Measurements from ENCODE around the gene ZNF219.

Gene ZNF219

GRCh38 chr14:21070610-21071224, 27.7 kb downstream of the ZNF219 start:
- DNase-seq (no peak), ATAC-seq (ENCODE audit: insufficient read depth, low read depth) (peak; percentile 34)
- TF ChIP-seq EZH2 (IDR thresholded peaks at IDR 0.05; ENCODE audit: borderline replicate concordance, low read depth, low read length, severe bottlenecking) = peak; percentile 95
- TF ChIP-seq, protein P1, sequence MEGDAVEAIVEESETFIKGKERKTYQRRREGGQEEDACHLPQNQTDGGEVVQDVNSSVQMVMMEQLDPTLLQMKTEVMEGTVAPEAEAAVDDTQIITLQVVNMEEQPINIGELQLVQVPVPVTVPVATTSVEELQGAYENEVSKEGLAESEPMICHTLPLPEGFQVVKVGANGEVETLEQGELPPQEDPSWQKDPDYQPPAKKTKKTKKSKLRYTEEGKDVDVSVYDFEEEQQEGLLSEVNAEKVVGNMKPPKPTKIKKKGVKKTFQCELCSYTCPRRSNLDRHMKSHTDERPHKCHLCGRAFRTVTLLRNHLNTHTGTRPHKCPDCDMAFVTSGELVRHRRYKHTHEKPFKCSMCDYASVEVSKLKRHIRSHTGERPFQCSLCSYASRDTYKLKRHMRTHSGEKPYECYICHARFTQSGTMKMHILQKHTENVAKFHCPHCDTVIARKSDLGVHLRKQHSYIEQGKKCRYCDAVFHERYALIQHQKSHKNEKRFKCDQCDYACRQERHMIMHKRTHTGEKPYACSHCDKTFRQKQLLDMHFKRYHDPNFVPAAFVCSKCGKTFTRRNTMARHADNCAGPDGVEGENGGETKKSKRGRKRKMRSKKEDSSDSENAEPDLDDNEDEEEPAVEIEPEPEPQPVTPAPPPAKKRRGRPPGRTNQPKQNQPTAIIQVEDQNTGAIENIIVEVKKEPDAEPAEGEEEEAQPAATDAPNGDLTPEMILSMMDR (IDR thresholded peaks at IDR 0.05; ENCODE audit: borderline replicate concordance, extremely low read depth, low read length, poor library complexity, severe bottlenecking) = no peak

DNA sequence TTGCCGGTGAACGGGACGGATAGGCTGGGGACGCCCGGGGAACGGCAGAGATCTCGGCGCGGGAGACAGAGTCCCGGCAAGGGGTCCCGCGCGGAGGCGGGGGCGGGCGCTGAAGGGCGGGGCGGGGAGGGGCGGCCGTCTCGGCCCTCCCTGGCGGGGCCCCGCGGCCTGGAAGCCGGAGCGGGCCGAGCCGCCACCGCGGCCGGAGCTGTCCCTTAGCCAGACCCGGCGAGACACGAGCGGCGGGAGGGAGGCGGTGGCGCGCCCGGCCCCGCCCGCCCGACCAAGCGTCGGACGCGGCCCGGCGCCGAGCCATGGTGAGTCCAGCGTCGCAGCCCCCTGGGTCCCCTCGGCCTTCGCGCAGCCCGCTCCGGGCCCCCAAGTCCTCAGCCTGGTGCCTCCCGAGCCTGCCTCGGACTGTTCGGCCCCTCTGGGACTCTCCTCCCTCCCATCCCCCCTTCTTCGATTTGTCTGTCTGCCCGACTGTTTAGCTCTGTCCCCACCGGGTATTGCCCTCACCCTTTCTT, 28.3 kb downstream of the ZNF219 start, which contains the start of gene ARHGEF40:
TSS of gene ARHGEF40 (plus strand) at position 222 of the 527 bp plus-strand sequence. CDS start at position 315, 93 bp downstream.
- peak within 1 kb of the TSS; percentile 47 for H3K9ac ChIP-seq (ENCODE audit: low read depth, low read length)
- H3K27me3 ChIP-seq (ENCODE audit: insufficient read depth, low read length, poor library complexity) = peaks cover 59% of the 10 kb centered on the region
- TF ChIP-seq, protein P1 (IDR thresholded peaks at IDR 0.05; ENCODE audit: borderline replicate concordance, extremely low read depth, low read length, poor library complexity, severe bottlenecking) = no peak
- TF ChIP-seq EZH2 (IDR thresholded peaks at IDR 0.05; ENCODE audit: borderline replicate concordance, low read depth, low read length, severe bottlenecking) = no peak
- no peaks in the 10 kb centered on the region for H3K79me2 ChIP-seq (ENCODE audit: insufficient read depth, low read length)
- H3K27ac ChIP-seq (ENCODE audit: low read length) = no peak within 1 kb of the TSS
- H3K4me2 ChIP-seq (ENCODE audit: insufficient read depth, low read length) = peak within 1 kb of the TSS; percentile 89
- H2AFZ ChIP-seq (ENCODE audit: low read depth, low read length) = peak within 1 kb of the TSS; percentile 45
- DNase-seq = no peak
- H4K20me1 ChIP-seq (ENCODE audit: insufficient read depth, low read length) = peaks cover 24% of the 10 kb centered on the region; the same call in 1 of the 2 replicates
- H3K4me3 ChIP-seq (ENCODE audit: low read depth in 1 of 2, low read length in 2 of 2) = peak within 1 kb of the TSS; percentile 17 to 58; a peak in 3 of 4 replicates
- H3K9me3 ChIP-seq (ENCODE audit: insufficient read depth, low read length, severe bottlenecking) = no peaks in the 10 kb centered on the region
- H3K36me3 ChIP-seq (ENCODE audit: insufficient read depth, low read length) = no peaks in the 10 kb centered on the region
- H3K4me1 ChIP-seq (ENCODE audit: insufficient read depth, low read length) = peaks cover 23% of the 10 kb centered on the region
- ATAC-seq (ENCODE audit: insufficient read depth, low read depth) = no peak

More at GRCh38 chr14:21070610-21071224, 27.7 kb downstream of the ZNF219 start:
- Histone ChIP-seq H3K36me3 (ENCODE audit: insufficient read depth, low read length) (no peaks in the 10 kb centered on the region), H3K79me2 (ENCODE audit: insufficient read depth, low read length) (no peaks in the 10 kb centered on the region), H4K20me1 (ENCODE audit: insufficient read depth, low read length) (peaks cover 24% of the 10 kb centered on the region; the same call in 1 of the 2 replicates), H3K27ac (ENCODE audit: low read length) (no peak overlapping the region), H3K9ac (ENCODE audit: low read depth, low read length) (peak overlapping the region; percentile 47), H3K27me3 (ENCODE audit: insufficient read depth, low read length, poor library complexity) (peaks cover 59% of the 10 kb centered on the region), H3K9me3 (ENCODE audit: insufficient read depth, low read length, severe bottlenecking) (no peaks in the 10 kb centered on the region), H2AFZ (ENCODE audit: low read depth, low read length) (peak overlapping the region; percentile 45), H3K4me1 (ENCODE audit: insufficient read depth, low read length) (peaks cover 23% of the 10 kb centered on the region), H3K4me2 (ENCODE audit: insufficient read depth, low read length) (peak overlapping the region; percentile 89), H3K4me3 (ENCODE audit: low read depth in 1 of 2, low read length in 2 of 2) (peak overlapping the region; percentile 17 to 58; a peak in 3 of 4 replicates)

DNA sequence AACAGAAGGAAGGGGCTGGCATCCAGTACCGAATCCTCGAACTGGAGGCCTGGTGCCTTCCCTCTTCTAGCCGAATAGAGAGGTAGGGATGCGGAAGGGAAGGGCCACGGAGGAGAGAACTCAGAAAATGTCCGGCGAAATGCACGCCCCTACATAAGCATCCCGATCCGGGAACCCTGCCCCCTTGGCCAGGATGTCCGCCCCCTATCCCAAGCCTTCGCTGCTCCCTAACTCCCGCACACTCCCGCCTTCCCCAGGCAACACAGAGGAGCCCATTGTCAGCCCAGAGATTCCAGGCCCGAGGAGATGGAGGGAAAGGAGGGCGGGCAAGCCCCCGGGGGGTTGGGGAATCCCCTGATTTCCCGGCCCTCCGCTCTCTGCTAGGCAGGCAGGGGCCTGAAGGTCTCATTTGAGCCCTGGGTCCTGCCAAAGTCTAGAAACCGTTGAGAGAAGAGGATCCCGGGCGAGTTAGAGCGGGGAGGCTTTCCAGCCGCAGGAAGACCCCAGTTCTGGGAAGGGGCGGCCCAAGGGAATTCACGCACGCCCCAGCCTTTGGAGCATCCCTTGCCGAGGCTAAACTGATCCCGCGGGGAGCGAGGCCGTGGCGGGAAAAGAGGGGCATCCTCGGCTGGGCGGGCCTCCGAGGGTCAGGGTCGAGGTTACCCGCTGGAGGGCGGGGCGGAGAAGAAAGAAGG, 28.9 kb downstream of the ZNF219 start:
- ATAC-seq (ENCODE audit: insufficient read depth, low read depth) (no peak), DNase-seq (no peak)
- peak overlapping the region in 1 of 2 experiments; percentile 58; a peak in 1 of 4 replicates for H3K4me3 ChIP-seq (ENCODE audit: low read depth in 1 of 2, low read length in 2 of 2)
- H3K9me3 ChIP-seq (ENCODE audit: insufficient read depth, low read length, severe bottlenecking) = no peaks in the 10 kb centered on the region
- H3K27me3 ChIP-seq (ENCODE audit: insufficient read depth, low read length, poor library complexity) = peaks cover 59% of the 10 kb centered on the region
- H3K4me1 ChIP-seq (ENCODE audit: insufficient read depth, low read length) = peaks cover 23% of the 10 kb centered on the region
- peaks cover 24% of the 10 kb centered on the region; the same call in 1 of the 2 replicates for H4K20me1 ChIP-seq (ENCODE audit: insufficient read depth, low read length)
- H2AFZ ChIP-seq (ENCODE audit: low read depth, low read length) = no peak overlapping the region
- peak; percentile 88 for TF ChIP-seq EZH2 (IDR thresholded peaks at IDR 0.05; ENCODE audit: borderline replicate concordance, low read depth, low read length, severe bottlenecking)
- TF ChIP-seq, protein P1 (IDR thresholded peaks at IDR 0.05; ENCODE audit: borderline replicate concordance, extremely low read depth, low read length, poor library complexity, severe bottlenecking) = no peak
- H3K36me3 ChIP-seq (ENCODE audit: insufficient read depth, low read length) = no peaks in the 10 kb centered on the region
- no peak overlapping the region for H3K9ac ChIP-seq (ENCODE audit: low read depth, low read length)
- no peaks in the 10 kb centered on the region for H3K79me2 ChIP-seq (ENCODE audit: insufficient read depth, low read length)
- H3K4me2 ChIP-seq (ENCODE audit: insufficient read depth, low read length) = peak overlapping the region; percentile 89
- no peak overlapping the region for H3K27ac ChIP-seq (ENCODE audit: low read length)
